Cardiac muscle cell (in vitro differentiated cells and primary cell): ENCODE data around the gene FNIP1. TPM values are rescaled to one million over a fixed set of nuclear protein-coding genes. Genes with fewer than 3 reads are reported as not detected.
"Not testable (repeated sequence)": the region's sequence is repeated elsewhere in the genome, so short reads cannot be mapped to it uniquely, and the experiment has no call there.

Experiments used
- DNase-seq, 2 donors: peaks; one replicate each; pipeline versions ENCODE4 v3.0.0 to v3.0.0-alpha.2; 2010 to 2017; ENCODE audit warnings: low read depth in 1 of 2, low spot score in 1 of 2
- H3K27ac ChIP-seq: fragments of 200-600 bp; sonication (generic); 2 replicates; pipeline ENCODE4 v1.5.1; 2016
- H3K27me3 ChIP-seq: fragments of 200-600 bp; sonication (generic); 2 replicates; pipeline ENCODE4 v1.6.0; 2016; ENCODE audit warnings: control low read depth
- H3K36me3 ChIP-seq: fragments of 200-600 bp; sonication (generic); 2 replicates; pipeline ENCODE4 v1.5.1; 2016; ENCODE audit warnings: control low read depth
- H3K4me1 ChIP-seq: fragments of 200-600 bp; sonication (generic); 2 replicates; pipeline ENCODE4 v1.8.1; 2017; ENCODE audit warnings: low read depth, mild to moderate bottlenecking, mixed run types
- H3K4me3 ChIP-seq: fragments of 200-600 bp; sonication (generic); 2 replicates; pipeline ENCODE4 v1.5.1; 2016; ENCODE audit warnings: mild to moderate bottlenecking
- H3K9me3 ChIP-seq: fragments of 200-600 bp; sonication (generic); 2 replicates; pipeline ENCODE4 v1.5.1; 2017; ENCODE audit warnings: low read depth, mild to moderate bottlenecking, control low read depth
- polyA plus RNA-seq: library from polyadenylated mRNA; unstranded; fragments of >200 nt; fragmentation: Nextera tagmentation; extraction: Ambion mirVana; gene quantifications from 2 replicates; pipeline ENCODE4 v1.2.1, GENCODE V29; 2016
- total RNA-seq: library from RNA; depleted of rRNA; stranded (reverse); fragments of >200 nt; gene quantifications from 2 replicates; pipeline ENCODE4 v1.2.3, GENCODE V29; 2016
- TF ChIP-seq, protein P1 (sequence below): IDR thresholded peaks from 2 replicates; pipeline ENCODE4 v1.5.1; 2012; ENCODE audit warnings: low read depth, mild to moderate bottlenecking, low read length

FNIP1 gene
- total and polyA plus RNA-seq, 2 experiments from 2014 or later = 10.1 to 24.4 TPM

DNA sequence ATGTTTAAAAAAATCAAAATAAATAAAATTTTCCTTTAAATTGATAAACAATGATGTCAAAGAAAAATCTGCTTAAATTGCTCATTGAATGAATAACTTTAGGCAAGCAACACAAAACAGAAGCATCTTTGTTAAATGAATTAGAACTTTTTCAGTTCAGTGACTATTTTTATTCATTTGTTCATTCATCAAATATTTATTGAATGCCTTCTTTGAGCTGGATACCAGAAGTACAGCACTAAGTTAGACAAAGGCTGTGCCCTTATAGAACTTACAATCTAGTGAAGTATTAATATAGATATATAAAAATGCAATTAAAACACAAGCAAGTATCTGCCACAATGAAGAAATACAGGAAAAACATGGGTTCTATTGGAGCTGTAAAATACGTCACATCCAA lies 10.8 kb downstream of the FNIP1 start:
- TF ChIP-seq, protein P1, sequence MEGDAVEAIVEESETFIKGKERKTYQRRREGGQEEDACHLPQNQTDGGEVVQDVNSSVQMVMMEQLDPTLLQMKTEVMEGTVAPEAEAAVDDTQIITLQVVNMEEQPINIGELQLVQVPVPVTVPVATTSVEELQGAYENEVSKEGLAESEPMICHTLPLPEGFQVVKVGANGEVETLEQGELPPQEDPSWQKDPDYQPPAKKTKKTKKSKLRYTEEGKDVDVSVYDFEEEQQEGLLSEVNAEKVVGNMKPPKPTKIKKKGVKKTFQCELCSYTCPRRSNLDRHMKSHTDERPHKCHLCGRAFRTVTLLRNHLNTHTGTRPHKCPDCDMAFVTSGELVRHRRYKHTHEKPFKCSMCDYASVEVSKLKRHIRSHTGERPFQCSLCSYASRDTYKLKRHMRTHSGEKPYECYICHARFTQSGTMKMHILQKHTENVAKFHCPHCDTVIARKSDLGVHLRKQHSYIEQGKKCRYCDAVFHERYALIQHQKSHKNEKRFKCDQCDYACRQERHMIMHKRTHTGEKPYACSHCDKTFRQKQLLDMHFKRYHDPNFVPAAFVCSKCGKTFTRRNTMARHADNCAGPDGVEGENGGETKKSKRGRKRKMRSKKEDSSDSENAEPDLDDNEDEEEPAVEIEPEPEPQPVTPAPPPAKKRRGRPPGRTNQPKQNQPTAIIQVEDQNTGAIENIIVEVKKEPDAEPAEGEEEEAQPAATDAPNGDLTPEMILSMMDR = no peak
- no peak for DNase-seq
- Histone ChIP-seq H3K9me3 (no peaks in the 10 kb centered on the region), H3K27me3 (no peaks in the 10 kb centered on the region), H3K27ac (no peak overlapping the region), H3K36me3 (no peaks in the 10 kb centered on the region), H3K4me1 (peaks cover 10% of the 10 kb centered on the region), H3K4me3 (no peak overlapping the region)

DNA sequence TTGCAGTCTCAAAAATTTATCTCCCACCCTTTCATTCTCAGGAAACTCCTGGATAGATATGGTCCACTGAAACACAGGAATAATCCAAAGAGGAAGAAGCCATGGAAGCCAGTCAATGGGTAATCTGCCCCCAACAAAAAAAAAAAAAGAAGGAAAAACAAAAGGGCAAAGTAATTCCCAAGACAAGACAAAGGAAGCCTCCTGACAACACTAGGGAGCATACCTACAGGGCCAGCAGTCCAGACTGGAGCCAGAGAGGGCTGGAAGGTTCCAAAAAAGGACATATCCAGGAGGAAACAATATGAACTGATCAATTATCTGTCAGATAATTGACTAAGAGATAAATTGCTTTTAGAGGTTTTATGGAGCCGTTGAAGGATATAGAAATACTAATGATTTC lies 12.9 kb downstream of the FNIP1 start:
- H3K4me1 ChIP-seq = peaks cover 10% of the 10 kb centered on the region
- TF ChIP-seq, protein P1 = no peak
- H3K4me3 ChIP-seq = no peak overlapping the region
- no peaks in the 10 kb centered on the region for H3K27me3 ChIP-seq
- no peaks in the 10 kb centered on the region for H3K9me3 ChIP-seq
- no peak for DNase-seq
- no peaks in the 10 kb centered on the region for H3K36me3 ChIP-seq
- no peak overlapping the region for H3K27ac ChIP-seq

DNA sequence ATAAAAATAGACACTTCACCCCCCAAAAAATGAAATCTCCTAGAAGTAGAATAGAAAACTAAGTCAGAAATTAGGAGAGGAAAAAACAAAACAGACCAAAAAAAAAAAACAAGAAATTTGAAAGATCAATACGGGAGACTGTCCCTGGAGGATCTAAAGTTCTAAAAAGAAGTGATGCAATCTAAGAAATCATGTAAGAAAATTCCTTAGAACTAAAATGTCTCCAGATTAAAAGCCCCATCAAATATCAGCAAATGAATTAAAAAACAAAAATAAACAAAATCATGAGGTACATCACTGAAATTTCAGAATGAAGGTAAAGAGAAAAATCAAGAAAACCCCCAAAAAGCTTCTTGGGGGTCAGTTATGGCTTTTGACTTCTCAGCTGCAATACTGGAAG lies 13.5 kb downstream of the FNIP1 start:
- no peak for DNase-seq
- TF ChIP-seq, protein P1 = no peak
- Histone ChIP-seq H3K36me3 (no peaks in the 10 kb centered on the region), H3K27ac (no peak overlapping the region), H3K4me3 (no peak overlapping the region), H3K9me3 (no peaks in the 10 kb centered on the region), H3K4me1 (peaks cover 10% of the 10 kb centered on the region), H3K27me3 (no peaks in the 10 kb centered on the region)

DNA sequence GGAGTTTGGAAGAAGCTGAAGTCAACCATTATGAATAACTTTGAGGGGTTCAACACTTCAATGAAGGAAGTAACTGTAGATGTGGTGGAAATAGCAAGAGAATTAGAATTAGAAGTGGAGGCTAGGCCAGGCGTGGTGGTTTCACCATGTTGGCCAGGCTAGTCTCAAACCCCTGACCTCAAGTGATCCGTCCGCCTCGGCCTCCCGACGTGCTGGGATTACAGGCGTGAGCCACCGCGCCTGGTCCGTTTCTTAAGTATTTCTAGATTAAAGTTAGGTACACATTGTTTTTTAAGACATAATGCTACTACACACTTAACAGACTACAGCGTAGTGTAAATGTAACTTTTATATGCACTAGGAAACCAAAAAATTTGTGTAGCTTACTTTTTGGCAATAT lies 14.1 kb downstream of the FNIP1 start:
- Histone ChIP-seq H3K4me3 (no peak overlapping the region), H3K27me3 (no peaks in the 10 kb centered on the region), H3K27ac (no peak overlapping the region), H3K36me3 (no peaks in the 10 kb centered on the region), H3K4me1 (peaks cover 5% of the 10 kb centered on the region), H3K9me3 (no peaks in the 10 kb centered on the region)
- TF ChIP-seq, protein P1 = no peak
- DNase-seq = no peak

DNA sequence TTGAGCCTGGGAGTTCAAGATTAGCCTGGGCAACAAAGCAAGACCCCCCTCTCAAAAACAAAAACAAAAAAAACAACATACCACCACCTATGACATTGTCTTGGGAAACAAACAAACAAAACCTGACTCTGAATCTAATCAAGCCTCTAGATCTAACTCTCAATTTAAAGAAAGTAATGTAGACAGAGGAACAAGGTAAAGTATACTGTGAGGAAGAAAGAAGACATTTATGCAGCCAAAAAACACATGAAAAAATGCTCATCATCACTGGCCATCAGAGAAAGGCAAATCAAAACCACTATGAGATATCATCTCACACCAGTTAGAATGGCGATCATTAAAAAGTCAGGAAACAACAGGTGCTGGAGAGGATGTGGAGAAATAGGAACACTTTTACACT lies 18.7 kb downstream of the FNIP1 start:
- not testable (repeated sequence) for H3K4me1 ChIP-seq, H3K4me3 ChIP-seq, H3K9me3 ChIP-seq, H3K27me3 ChIP-seq, H3K27ac ChIP-seq, H3K36me3 ChIP-seq, DNase-seq

DNA sequence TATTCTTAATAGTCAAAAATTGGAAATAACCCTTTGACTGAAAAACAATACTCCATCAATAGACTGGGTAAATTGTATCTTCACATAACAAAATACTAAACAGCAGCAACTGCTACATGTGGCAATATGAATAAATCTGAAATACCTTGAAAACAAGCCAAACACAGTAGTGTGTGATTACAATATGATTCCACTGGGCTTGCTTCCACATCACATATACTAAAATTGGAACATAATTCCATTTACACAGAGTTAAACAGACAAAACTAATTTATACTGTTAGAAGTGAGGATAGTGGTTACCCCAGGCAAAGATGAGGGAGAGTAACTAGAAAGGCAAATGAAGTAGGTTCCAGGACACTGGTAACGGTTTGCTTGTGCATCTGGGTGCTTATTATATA lies 20.4 kb downstream of the FNIP1 start:
- Histone ChIP-seq H3K27me3 (no peaks in the 10 kb centered on the region), H3K4me3 (no peak overlapping the region), H3K4me1 (peaks cover 5% of the 10 kb centered on the region), H3K9me3 (no peaks in the 10 kb centered on the region), H3K36me3 (no peaks in the 10 kb centered on the region), H3K27ac (no peak overlapping the region)
- DNase-seq = peak in 1 of 2 donors; percentile 37
- TF ChIP-seq, protein P1 = no peak
